ENCODE data around the gene ELL. TPM values are rescaled to one million over a fixed set of nuclear protein-coding genes. Genes with fewer than 3 reads are reported as not detected.

The ELL gene
- total and polyA plus RNA-seq, 4 experiments from 2014 or later = 6.5 to 35.9 (median 25.8) TPM

DNA sequence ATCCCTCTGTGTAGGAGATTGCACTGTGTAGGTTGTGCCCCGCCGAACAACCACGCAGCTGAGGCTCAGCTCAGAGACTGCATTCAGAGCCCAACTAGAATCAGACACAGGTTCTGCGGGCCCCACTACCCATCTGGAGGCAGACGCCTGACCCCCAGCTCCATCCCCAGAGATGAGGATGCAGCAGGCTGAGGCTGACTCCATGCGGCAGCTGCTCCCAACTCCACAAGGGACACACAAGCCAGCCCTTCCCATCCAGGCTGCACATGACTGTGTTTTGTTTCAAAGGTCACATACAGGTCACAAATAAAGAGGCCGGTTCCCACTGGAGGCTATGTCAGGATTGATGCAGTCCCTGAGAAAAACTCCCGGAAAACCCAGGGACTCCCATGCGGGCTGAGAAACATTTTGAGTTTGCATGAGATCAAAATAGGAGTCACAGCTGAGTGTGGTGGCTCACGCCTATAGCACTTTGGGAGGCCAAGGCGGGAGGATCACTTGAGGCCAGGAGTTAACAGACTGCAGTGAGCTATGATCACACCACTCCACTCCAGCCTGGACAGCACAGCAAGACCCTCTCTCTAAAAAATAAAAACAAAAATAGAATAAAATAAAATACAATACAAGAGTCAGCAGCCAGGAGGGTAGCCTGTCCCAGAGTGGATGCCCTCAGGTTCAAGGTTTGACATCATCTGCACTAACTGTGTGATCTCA lies 14.0 kb downstream of the ELL start:
- no peak overlapping the region for H3K4me3 ChIP-seq (ENCODE audit: low read length in 2 of 2)
- peak overlapping the region; percentile 86 to 95 (median 93) for H3K27ac Mint-ChIP-seq
- peak overlapping the region; percentile 56 for H3K27ac ChIP-seq (ENCODE audit: low read depth, low read length)
- CTCF ChIA-PET (ENCODE audit: partially characterized antibody) = interaction anchor here (0.9 to 6.6 kb wide), 10 partner anchors 10 to 339 kb away, joined by 3 to 59 read pairs (median 6); partner anchors contain the start of gene REX1BD
- no peaks in the 10 kb centered on the region for H3K36me3 Mint-ChIP-seq
- no peak for DNase-seq
- no peaks in the 10 kb centered on the region for H3K27me3 ChIP-seq (ENCODE audit: insufficient read depth, low read length)
- H3K4me3 Mint-ChIP-seq = peak overlapping the region; percentile 68 to 88 (median 74)
- POLR2A ChIA-PET (ENCODE audit: partially characterized antibody) = interaction anchor here (0.7 to 5.8 kb wide), 8 partner anchors 9 to 50 kb away, joined by 3 to 83 read pairs (median 16); partner anchors contain the start of genes ELL and KXD1
- H3K9me3 Mint-ChIP-seq = no peaks in the 10 kb centered on the region
- peaks cover 52 to 88% (median 73%) of the 10 kb centered on the region in 4 donors for H3K4me1 Mint-ChIP-seq
- peaks cover 88% of the 10 kb centered on the region for H3K4me1 ChIP-seq (ENCODE audit: insufficient read depth, low read length)
- intact Hi-C loops (cut with micrococcal nuclease) = loop anchor here (2.0 kb wide), 1 partner anchor 13 kb away; no protein-coding TSS in a partner anchor
- no peaks in the 10 kb centered on the region for H3K9me3 ChIP-seq (ENCODE audit: control insufficient read depth in 1 of 2, low read length in 2 of 2)
- no peaks in the 10 kb centered on the region for H3K36me3 ChIP-seq (ENCODE audit: insufficient read depth, low read length)
- no peaks in the 10 kb centered on the region for H3K27me3 Mint-ChIP-seq

DNA sequence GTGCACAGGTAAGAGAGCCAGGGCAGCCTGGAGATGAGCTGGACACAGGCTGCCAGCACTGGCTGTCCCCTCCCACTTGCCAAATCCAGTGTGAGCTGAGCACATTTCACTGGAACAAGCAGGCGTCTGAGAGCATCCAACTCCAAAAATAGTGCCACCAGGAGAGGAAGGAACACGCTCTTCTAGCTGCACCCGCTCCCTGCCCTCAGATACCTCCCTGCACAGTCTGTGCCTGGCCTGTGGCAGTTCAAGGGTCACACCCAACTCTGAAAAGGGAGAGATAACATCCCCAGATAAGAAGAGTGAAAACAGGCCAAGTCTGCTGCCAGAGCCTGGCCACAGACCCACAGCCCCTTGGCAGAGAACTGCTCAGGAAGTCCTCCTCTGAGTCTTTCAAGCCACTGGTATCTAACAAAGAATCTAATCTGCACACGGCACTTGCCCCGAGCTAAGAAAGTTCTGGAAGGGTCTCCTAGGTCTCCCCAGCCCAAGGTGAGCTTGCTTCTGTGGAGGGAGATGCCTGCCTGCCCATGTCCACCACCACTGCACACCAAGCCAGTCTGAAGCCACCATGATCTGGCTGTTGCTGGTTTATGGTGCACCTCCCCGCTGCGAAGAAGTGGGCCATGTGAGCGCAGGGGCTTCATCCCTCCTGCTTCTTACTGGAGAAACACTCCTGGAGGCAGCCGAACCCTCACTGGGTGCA lies 14.7 kb downstream of the ELL start:
- peaks cover 88% of the 10 kb centered on the region for H3K4me1 ChIP-seq (ENCODE audit: insufficient read depth, low read length)
- no peak overlapping the region for H3K4me3 ChIP-seq (ENCODE audit: low read length in 2 of 2)
- H3K27me3 Mint-ChIP-seq = no peaks in the 10 kb centered on the region
- no peaks in the 10 kb centered on the region for H3K36me3 ChIP-seq (ENCODE audit: insufficient read depth, low read length)
- no peaks in the 10 kb centered on the region for H3K9me3 Mint-ChIP-seq
- no peaks in the 10 kb centered on the region for H3K36me3 Mint-ChIP-seq
- peaks cover 55 to 90% (median 75%) of the 10 kb centered on the region in 4 donors for H3K4me1 Mint-ChIP-seq
- no peaks in the 10 kb centered on the region for H3K27me3 ChIP-seq (ENCODE audit: insufficient read depth, low read length)
- ChIA-PET CTCF (ENCODE audit: partially characterized antibody) (interaction anchor here (0.8 to 6.6 kb wide), 13 partner anchors 9 to 340 kb away, joined by 3 to 59 read pairs (median 4); partner anchors contain the start of genes REX1BD and UBA52), POLR2A (ENCODE audit: partially characterized antibody) (interaction anchor here (0.7 to 5.8 kb wide), 14 partner anchors 8 to 416 kb away, joined by 3 to 83 read pairs (median 5); partner anchors contain the start of genes ELL, JUND, KXD1 and UBA52)
- peak overlapping the region; percentile 56 for H3K27ac ChIP-seq (ENCODE audit: low read depth, low read length)
- peak overlapping the region; percentile 86 to 95 (median 93) for H3K27ac Mint-ChIP-seq
- DNase-seq = peak; percentile 51 to 78 (median 51)
- H3K4me3 Mint-ChIP-seq = peak overlapping the region; percentile 68 to 88 (median 74)
- no peaks in the 10 kb centered on the region for H3K9me3 ChIP-seq (ENCODE audit: control insufficient read depth in 1 of 2, low read length in 2 of 2)
- intact Hi-C loops (cut with micrococcal nuclease) = loop anchor here (2.0 kb wide), 1 partner anchor 14 kb away; no protein-coding TSS in a partner anchor

DNA sequence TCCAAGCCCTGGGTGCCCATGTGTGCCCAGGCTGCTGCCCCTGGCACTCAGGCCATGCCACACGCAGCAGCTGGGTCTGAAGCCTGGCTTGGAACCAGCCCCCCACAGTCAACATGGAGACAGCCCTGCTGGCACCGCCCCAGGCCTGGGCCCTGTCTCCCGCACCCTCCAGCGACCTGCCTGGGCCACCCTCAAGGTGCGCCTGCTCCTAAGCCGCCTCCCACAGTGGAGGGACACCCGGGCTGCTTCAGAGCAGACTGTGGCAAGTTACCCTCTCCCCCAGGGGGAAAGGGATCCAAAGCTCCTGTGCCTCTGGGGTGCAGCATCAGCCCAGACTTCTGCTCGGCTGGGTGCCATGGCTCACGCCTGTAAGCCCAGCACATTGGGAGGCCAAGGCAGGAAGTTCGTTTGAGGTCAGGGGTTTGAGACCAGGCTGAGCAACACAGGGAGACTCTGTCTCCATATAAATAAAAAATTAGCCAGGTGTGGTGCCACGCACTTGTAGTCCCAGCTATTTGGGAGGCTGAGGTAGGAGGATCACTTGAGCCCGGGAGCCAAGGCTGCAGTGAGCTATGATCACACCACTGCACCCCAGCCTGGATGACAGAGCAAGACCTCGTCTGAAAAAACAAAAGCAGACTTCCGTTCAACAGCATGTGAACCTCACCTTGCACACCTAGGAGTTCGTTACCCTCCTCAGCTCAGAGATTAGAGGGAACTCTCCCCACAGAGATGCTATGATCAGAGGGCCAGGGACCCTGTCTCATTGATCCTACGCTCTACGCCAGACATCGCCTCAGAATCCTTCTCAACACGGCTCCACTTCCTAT lies 15.6 kb downstream of the ELL start:
- DNase-seq = peak in 4 of 5 donors; percentile 30 to 67 (median 32)
- Mint-ChIP-seq H3K27ac (peak overlapping the region; percentile 86 to 95 (median 93)), H3K9me3 (no peaks in the 10 kb centered on the region), H3K4me1 (peaks cover 62 to 97% (median 80%) of the 10 kb centered on the region in 4 donors), H3K27me3 (no peaks in the 10 kb centered on the region), H3K36me3 (no peaks in the 10 kb centered on the region), H3K4me3 (peak overlapping the region; percentile 68 to 88 (median 74))
- Histone ChIP-seq H3K27me3 (ENCODE audit: insufficient read depth, low read length) (no peaks in the 10 kb centered on the region), H3K9me3 (ENCODE audit: control insufficient read depth in 1 of 2, low read length in 2 of 2) (no peaks in the 10 kb centered on the region), H3K36me3 (ENCODE audit: insufficient read depth, low read length) (no peaks in the 10 kb centered on the region), H3K4me1 (ENCODE audit: insufficient read depth, low read length) (peaks cover 93% of the 10 kb centered on the region), H3K27ac (ENCODE audit: low read depth, low read length) (peak overlapping the region; percentile 56), H3K4me3 (ENCODE audit: low read length in 2 of 2) (no peak overlapping the region)
- intact Hi-C loops (cut with micrococcal nuclease) = loop anchor here (2.0 kb wide), 1 partner anchor 14 kb away; no protein-coding TSS in a partner anchor
- CTCF ChIA-PET (ENCODE audit: partially characterized antibody) = interaction anchor here (0.6 to 6.6 kb wide), 13 partner anchors 8 to 341 kb away, joined by 3 to 59 read pairs (median 4); partner anchors contain the start of gene UBA52
- POLR2A ChIA-PET (ENCODE audit: partially characterized antibody) = interaction anchor here (0.7 to 5.8 kb wide), 17 partner anchors 8 to 415 kb away, joined by 3 to 83 read pairs (median 5); partner anchors contain the start of genes ELL, JUND, KXD1 and UBA52

DNA sequence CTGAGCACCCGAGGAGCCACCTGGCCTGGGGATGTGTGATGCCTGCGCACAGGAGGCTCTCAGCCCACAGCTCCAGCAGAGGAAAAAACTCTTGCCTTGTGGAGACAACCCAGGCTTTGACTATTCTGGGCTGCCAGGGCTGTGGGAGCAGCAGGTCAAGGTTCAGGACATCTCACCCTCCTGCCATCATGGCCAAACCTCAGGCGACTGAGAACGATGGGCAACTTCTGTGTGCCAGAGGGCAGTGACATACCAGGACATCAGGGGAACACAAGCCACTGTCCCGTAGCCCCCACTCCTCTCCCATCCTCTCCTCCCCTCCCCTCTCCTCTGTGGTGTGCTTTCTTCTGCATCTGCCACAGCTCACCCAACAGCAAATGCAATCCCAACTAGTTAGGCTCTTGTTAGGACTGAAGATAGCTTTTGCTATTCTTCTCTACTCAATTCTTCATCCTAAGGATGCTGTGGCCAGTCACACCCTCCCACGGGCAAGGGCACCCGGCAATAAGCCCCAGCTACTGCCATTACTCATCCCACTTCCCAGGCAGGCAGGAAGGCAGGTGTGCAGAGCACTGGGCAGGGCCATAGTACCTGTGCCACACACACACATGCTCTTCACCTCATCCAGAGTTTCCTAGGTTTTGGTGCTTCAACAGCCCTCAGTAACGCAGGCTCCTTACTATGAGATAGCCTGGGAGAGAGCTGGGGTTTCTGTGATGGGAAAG lies 16.8 kb downstream of the ELL start:
- intact Hi-C loops (cut with micrococcal nuclease) = no loop called here
- Mint-ChIP-seq H3K9me3 (no peaks in the 10 kb centered on the region), H3K27ac (peak overlapping the region; percentile 85 to 97 (median 91)), H3K4me1 (peaks cover 71 to 100% (median 87%) of the 10 kb centered on the region in 4 donors), H3K27me3 (no peaks in the 10 kb centered on the region), H3K4me3 (peak overlapping the region in 7 of 8 donors; percentile 51 to 88 (median 71)), H3K36me3 (no peaks in the 10 kb centered on the region)
- Histone ChIP-seq H3K36me3 (ENCODE audit: insufficient read depth, low read length) (no peaks in the 10 kb centered on the region), H3K9me3 (ENCODE audit: control insufficient read depth in 1 of 2, low read length in 2 of 2) (no peaks in the 10 kb centered on the region), H3K4me1 (ENCODE audit: insufficient read depth, low read length) (peaks cover 99% of the 10 kb centered on the region), H3K27ac (ENCODE audit: low read depth, low read length) (peak overlapping the region; percentile 56), H3K27me3 (ENCODE audit: insufficient read depth, low read length) (no peaks in the 10 kb centered on the region), H3K4me3 (ENCODE audit: low read length in 2 of 2) (no peak overlapping the region)
- DNase-seq = no peak
- ChIA-PET POLR2A (ENCODE audit: partially characterized antibody) (interaction anchor here (0.7 to 5.8 kb wide), 7 partner anchors 8 to 84 kb away, joined by 3 to 83 read pairs (median 26); partner anchors contain the start of genes ELL and UBA52), CTCF (ENCODE audit: partially characterized antibody) (interaction anchor here (0.8 to 1.5 kb wide), 6 partner anchors 8 to 54 kb away, joined by 3 to 6 read pairs (median 3); partner anchors contain the start of gene ELL)

DNA sequence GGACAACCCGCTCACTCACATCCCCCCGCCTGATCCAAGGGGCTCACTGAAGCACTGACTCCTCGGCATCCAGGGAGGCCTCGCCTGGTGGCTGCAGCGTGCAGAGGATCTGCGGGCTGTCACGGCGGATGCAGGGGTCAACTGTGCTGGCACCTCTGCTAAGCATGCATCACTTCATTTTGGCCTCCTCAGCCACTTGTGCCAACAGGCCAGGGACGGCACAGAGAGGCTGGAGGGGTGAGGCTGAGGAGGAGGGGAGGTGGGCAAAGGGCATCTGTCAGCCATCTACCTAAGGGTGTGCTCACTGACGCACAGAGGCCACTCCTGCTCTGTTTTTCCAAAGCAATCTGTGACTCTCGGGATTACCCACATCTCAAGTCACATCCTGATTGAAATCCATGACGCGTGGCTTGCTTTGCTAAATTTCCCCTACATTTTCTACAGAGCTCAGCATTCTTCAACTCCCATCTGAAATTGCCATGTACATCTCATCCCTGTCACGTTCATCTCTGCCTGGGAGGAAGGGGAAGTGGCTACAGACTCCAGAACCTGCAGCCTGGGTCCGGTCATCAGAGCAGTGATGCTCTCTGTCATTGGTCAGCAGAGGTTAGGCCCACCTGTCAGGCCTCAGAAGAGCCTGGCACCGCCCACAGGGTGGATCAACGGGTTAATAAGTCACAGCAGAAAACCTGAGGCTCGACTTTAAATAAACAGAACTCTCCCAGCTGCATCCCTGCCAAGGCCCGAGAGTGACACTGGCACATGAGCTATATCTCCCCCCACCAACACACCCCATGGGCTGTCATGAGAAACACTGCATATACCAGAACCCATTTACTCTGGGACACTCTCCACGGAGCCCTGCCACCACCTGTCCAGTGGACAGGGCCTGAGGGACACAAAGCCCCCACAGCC lies 17.6 kb downstream of the ELL start:
- no peaks in the 10 kb centered on the region for H3K27me3 Mint-ChIP-seq
- no peaks in the 10 kb centered on the region for H3K9me3 Mint-ChIP-seq
- DNase-seq = no peak
- H3K4me1 Mint-ChIP-seq = peaks cover 70 to 100% (median 88%) of the 10 kb centered on the region in 4 donors
- CTCF ChIA-PET (ENCODE audit: partially characterized antibody) = interaction anchor here (0.8 to 1.6 kb wide), 9 partner anchors 7 to 93 kb away, joined by 3 to 6 read pairs (median 3); partner anchors contain the start of gene ELL
- intact Hi-C loops (cut with micrococcal nuclease) = no loop called here
- H3K27ac Mint-ChIP-seq = peak overlapping the region; percentile 55 to 97 (median 80)
- no peaks in the 10 kb centered on the region for H3K27me3 ChIP-seq (ENCODE audit: insufficient read depth, low read length)
- H3K36me3 ChIP-seq (ENCODE audit: insufficient read depth, low read length) = no peaks in the 10 kb centered on the region
- POLR2A ChIA-PET (ENCODE audit: partially characterized antibody) = interaction anchor here (0.8 to 5.8 kb wide), 5 partner anchors 8 to 29 kb away, joined by 3 to 83 read pairs (median 26); partner anchors contain the start of gene ELL
- peaks cover 100% of the 10 kb centered on the region for H3K4me1 ChIP-seq (ENCODE audit: insufficient read depth, low read length)
- H3K27ac ChIP-seq (ENCODE audit: low read depth, low read length) = peak overlapping the region; percentile 56
- peak overlapping the region in 6 of 8 donors; percentile 13 to 88 (median 60) for H3K4me3 Mint-ChIP-seq
- H3K4me3 ChIP-seq (ENCODE audit: low read length in 2 of 2) = no peak overlapping the region
- no peaks in the 10 kb centered on the region for H3K9me3 ChIP-seq (ENCODE audit: control insufficient read depth in 1 of 2, low read length in 2 of 2)
- no peaks in the 10 kb centered on the region for H3K36me3 Mint-ChIP-seq
